NCI-H1417 treated with DMSO at 0.1 percent for 48 hours (cell line): ENCODE measurements around the gene NDE1.

ENCODE experiments used
- DNase-seq: peaks from one replicate; lab custom pipeline; 2025; lab: John Stamatoyannopoulos, UW

Gene NDE1

GRCh38 chr16:15770107-15770506 is 120.1 kb downstream of the NDE1 start:
- DNase-seq: no peak

GRCh38 chr16:15770512-15770911 is 120.5 kb downstream of the NDE1 start:
- DNase-seq: no peak

GRCh38 chr16:15771694-15772093 is 121.6 kb downstream of the NDE1 start:
- DNase-seq: no peak

GRCh38 chr16:15772579-15773293 is 122.7 kb downstream of the NDE1 start:
- DNase-seq: no peak

GRCh38 chr16:15773968-15774367 is 123.9 kb downstream of the NDE1 start:
- DNase-seq: no peak

- no peak for DNase-seq
Measured at GRCh38 chr16:15775209-15775608, 125.2 kb downstream of the NDE1 start.

GRCh38 chr16:15775663-15776304 is 125.7 kb downstream of the NDE1 start:
- DNase-seq: no peak
